Daoy (cell line): ENCODE results near the gene XYLB. TPM values are rescaled to one million over a fixed set of nuclear protein-coding genes. Genes with fewer than 3 reads are reported as not detected.
"Not testable (repeated sequence)": the region's sequence is repeated elsewhere in the genome, so short reads cannot be mapped to it uniquely, and the experiment has no call there.

ENCODE experiments used
- DNase-seq: peaks from one replicate; pipeline ENCODE4 v3.0.0-alpha.2; 2015; ENCODE audit warnings: low read depth
- total RNA-seq: library from RNA; depleted of rRNA; stranded (reverse); fragments of >200 nt; shearing (Covaris generic); gene quantifications from 2 replicates; pipeline ENCODE4 v1.2.3, GENCODE V29; 2014

Gene XYLB
- total RNA-seq, 1 experiment from 2014 or later = 2.5 TPM

DNA sequence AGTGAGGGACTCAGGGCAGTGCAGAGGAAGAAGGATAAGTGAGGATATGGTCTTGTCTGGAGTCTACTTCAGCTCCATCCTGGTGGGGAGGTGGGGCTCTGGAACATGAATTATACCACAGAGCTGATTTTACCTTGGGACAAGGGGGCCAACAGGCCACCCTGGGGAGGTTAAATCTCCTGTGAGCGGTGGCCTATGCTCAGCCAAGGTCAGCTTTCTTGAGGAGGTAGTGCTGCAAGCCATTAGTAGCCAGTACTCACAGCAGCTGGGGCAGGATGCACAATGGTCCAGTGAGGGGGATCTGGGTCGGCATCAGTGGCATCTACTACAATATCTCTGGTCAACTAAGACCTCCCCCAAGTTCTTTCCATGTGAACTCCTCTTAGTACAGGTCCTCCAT is 49.7 kb downstream of the XYLB start:
- DNase-seq = no peak

DNA sequence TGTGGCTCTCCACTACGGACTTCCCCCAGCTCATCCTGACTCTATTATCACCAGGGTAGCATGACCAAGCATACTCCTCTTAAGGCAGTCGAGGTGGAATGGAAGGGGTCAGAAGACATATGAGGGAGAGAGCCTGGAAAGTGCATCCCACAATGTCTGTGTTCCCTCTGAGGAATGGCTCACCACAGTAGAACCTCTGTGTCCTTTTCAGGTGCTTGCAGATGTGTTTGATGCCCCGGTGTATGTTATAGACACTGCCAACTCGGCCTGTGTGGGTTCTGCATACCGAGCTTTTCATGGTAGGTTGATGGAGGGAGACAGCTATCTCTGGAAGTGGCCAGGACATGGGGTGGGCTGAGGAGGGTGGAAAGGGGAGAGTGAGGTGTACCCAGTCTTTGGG is 50.3 kb downstream of the XYLB start:
- no peak for DNase-seq

DNA sequence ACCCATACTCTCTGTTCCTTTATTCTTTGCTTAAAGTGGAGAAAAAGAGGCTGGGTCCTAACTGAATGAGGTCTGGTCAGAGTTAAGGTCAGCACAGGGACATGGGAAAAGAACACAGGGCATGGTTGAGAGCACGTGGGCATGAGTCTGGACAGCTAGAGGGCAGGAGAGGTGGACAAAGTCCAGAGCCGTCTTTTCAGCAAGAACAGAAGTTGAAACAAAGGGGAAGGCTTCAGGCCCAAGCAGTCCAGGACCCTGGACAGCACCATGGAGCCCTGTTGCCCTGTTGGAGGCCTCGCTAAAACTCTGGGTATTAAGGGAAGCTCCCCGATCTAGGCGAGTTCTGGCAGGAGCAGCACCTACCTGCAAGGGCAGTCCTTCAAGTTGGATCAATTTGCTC is 50.7 kb downstream of the XYLB start:
- DNase-seq = no peak

DNA sequence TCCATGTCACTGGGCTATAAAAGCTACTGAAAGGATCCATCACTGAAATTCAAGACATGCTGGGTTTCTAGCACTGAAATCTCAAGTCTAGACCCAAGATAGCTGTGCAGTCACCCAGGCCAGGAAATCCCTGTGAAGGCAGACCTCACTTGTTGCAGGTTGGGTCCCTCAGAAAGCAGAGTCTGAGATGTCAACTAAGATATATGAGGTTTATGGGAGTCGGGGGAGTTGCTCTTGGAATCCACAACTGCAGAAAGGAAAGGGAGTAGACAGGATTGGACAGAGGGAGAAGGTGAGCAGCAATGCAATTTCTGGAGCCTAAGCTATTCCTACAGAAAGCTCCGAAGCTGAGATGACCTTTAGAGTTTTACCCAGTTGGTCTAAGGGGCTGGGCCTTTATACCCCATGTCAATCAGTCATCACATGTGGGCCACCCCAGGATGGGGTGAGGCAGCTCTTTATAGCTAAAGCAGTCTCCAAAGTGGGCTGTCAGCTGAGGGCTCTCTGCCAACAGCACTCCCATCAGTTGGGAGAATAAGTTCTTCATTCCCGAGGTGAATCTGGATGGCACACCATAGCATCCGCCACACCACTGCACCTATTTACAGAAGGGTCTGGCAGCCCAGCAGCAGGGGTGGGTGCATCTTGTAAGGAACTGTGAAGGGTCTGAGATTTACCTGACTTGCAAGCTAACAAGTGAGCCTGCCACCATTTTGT is 54.8 kb downstream of the XYLB start:
- DNase-seq = no peak

DNA sequence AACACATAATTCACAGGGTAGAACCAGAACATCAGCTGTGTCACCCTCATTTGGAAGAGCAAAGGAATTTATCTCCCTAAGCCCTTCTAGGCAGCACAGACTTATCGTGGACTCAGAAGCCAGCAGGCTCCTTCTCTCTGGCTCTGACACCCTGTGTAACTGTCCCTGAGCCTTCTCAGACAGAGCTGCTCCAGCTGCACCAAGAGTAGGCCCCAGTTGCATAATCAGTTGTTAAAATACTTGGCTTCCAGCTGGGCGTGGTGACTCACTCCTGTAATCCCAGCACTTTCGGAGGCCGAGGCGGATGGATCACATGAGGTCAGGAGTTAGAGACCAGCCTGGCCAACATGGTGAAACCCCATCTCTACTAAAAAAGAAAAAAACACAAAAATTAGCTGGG is 57.7 kb downstream of the XYLB start:
- peak; percentile 1 for DNase-seq

DNA sequence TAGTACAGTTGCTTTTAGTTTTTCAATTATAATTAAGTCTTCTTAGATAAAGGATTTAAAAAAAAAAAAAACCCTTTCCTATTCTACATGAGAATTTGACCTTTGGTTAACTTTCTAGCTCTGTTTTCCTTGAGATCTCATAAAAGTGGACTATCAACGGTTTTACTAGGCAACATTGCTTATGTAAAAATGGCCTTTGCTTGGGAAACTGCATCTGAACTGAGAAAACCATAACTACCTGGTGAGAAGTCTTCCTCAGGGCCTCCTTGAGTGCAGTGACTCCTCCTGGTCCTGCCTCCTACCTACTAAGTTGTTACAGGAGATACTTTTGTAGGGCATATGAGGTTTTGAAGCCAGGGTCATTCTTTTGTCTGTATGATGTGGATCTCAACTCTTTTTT is 65.0 kb downstream of the XYLB start:
- no peak for DNase-seq

DNA sequence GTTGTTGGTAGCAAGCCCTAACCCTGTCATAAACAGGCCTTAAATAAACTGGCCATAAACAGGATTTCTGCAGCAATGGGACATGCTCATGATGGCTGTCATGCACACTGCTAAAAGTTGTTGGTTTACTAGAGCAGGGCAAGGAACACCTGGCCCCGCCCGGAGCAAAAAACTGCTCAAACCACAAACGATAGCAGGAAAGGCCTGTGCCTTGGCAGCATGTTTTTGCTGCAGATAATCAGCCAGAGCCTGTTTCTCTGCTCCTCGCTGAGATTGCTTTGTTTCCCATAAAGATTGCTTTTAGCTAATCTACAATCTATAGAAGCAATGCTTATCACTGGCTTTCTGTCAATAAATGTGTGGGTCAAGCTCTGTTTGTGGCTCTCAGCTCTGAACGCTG is 74.2 kb downstream of the XYLB start:
- DNase-seq = not testable (repeated sequence)

DNA sequence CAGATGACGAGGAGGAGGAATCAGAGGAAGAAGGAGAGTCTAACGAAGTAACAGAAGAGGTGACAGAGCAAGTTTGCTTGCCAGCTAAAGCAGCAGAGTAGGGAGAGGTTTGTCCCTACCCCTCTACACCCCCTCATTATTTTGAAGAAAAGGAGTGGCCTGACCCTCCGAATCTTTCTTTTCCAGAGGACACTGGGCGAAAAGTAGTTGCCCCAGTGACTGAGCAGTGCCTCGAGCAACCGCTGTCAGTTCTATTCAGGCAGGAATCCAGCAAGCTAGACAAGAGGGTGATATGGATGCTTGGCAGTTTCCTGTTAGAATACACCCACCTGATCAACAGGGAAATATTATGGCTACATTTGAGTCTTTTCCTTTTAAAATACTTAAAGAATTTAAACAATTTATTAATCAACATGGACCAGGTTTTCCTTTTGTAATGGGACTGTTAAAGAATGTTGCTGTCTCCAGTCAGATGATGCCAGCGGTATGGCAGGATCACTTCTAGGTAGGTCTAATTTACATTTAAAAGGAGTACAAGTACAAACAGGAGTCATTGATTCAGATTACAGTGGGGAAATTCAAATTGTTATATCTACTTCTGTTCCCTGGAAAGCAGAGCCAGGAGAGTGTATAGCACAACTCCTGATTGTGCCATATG is 75.2 kb downstream of the XYLB start:
- no peak for DNase-seq

DNA sequence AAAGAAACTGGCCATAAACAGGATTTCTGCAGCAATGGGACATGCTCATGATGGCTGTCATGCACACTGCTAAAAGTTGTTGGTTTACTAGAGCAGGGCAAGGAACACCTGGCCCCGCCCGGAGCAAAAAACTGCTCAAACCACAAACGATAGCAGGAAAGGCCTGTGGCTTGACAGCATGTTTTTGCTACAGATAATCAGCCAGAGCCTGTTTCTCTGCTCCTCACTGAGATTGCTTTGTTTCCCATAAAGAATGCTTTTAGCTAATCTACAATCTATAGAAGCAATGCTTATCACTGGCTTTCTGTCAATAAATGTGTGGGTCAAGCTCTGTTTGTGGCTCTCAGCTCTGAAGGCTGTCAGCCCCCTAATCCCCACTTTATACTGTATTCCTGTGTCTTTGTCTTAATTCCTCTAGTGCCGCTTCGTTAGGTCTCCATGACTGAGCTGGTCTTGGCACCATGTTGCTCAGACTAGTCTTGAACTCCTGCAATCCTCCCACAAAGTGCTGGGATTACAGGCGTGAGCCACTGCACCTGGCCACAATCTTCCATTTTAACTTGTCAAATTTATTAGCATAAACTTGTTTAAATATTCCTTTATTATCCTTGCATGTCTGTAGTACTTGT is 80.3 kb downstream of the XYLB start:
- not testable (repeated sequence) for DNase-seq

DNA sequence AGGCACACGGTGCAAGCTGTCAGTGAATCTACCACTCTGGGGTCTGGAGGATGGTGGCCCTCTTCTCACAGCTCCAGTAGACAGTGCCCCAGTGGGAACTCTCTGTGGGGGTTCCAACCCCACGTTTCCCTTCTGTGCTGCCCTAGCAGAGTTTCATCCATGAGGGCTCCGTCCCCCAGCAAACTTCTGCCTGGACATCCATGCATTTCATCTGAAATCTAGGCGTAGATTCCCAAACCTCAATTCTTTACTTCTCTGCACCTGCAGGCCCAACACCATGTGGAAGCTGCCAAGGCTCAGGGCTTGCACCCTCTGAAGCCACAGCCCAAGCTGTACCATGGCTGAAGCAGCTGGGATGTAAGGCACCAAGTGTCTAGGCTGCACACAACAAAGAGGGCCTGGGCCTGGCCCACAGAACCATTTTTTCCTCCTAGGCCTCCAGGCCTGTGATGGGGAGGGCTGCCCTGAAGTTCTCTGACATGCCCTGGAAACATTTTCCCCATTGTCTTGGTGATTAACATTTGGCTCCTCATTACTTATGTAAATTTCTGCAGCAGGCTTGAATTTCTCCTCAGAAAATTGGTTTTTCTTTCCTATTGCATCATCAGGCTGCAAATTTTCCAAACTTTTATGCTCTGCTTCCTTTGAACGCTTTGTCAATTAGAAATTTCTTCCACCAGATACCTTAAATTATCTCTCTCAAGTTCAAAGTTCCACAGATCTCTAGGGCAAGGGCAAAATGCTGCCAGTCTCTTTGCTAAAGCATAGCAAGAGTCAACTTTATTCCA is 86.5 kb downstream of the XYLB start:
- DNase-seq = not testable (repeated sequence)

DNA sequence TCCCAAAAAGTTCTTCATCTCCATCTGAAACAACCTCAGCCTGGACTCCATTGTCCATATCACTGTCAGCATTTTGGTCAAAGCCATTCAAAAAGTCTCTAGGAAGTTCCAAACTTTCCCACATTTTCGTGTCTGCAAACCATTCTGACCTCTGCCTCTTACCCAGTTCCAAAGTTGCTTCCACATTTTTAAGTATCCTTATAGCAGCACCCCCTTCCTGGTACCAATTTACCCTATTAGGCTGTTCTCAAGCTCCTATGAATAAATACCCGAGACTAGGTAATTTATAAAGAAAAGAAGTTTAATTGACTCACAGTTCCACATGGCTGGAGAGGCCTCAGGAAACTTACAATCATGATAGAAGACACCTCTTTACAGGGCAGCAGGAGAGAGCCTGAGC is 87.1 kb downstream of the XYLB start:
- not testable (repeated sequence) for DNase-seq

DNA sequence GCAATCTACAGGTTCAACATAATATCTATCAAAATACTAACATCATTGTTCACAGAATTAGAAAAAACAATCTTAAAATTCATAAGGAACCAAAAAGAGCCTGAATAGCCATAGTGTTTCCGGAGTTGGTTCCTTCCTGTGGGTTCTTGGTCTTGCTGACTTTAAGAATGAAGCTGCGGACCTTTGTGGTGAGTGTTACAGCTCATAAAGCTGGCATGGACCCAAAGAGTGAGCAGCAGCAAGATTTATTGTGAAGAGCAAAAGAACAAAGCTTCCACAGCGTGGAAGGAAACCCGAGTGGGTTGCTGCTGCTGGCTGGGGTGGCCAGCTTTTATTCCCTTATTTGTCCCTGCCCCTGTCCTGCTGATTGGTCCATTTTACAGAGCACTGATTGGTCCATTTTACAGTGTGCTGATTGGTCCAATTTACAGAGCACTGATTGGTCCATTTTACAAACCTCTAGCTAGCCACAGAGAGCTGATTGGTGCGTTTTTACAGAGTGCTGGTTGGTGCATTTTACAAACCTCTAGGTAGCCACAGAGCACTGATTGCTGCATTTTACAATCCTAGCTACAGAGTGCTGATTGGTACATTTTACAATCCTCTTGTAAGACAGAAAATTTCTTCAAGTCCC is 92.0 kb downstream of the XYLB start:
- not testable (repeated sequence) for DNase-seq

DNA sequence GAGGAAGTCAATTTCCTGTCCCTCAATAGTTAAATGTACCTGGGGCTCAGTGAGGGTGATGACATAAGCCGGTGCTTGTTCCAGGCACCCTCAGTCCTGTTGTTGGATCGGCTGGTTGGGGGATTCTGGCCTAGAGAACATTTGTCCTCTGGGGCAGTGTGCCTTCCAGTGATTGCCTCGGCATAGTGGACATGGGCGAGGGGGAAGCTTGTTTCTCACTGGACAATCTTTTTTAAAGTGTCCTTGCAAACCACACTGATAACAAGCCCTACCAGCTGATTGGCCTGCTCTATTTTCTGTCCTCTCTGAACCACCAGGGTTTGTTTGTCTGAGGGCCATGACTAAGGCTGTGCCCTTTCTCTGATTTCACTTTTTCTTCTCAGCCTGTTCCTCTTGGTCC is 96.6 kb downstream of the XYLB start:
- not testable (repeated sequence) for DNase-seq

DNA sequence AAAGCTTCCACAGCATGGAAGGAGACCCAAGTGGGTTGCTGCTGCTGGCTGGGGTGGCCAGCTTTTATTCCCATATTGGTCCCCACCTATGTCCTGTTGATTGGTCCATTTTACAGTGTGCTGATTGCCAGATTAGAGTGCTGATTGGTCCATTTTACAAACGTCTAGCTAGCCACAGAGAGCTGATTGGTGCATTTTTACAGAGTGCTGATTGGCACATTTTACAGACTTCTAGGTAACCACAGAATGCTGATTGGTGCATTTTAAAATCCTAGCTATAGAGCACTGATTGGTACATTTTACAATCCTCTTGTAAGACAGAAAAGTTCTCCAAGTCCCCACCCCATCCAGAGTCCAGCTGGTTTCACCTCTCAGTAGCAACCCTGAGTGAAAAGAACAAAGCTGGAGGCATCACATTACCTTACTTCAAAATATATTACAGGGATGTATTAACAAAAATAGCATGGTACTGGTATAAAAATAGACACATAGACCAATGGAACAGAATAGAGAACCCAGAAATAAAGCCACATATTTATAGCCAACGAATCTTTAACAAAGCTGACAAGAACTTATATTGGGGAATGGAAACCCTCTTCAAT is 99.6 kb downstream of the XYLB start:
- DNase-seq = no peak

DNA sequence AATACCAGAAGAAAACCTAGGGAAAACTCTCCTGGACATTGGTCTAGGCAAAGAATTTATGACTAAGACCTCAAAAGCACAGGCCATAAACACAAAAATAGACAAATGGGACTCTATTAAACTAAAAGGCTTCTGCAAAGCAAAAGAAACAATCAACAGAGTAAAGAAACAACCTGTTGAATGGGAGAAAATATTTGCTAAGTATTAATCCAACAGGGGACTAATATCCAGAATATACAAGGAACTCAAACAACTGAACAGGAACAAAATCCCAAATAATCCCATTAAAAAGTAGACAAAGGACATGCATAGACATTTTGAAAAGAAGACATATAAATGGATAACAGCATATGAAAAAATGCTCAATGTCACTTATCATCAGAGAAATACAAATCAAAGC is 100.2 kb downstream of the XYLB start:
- DNase-seq = no peak

DNA sequence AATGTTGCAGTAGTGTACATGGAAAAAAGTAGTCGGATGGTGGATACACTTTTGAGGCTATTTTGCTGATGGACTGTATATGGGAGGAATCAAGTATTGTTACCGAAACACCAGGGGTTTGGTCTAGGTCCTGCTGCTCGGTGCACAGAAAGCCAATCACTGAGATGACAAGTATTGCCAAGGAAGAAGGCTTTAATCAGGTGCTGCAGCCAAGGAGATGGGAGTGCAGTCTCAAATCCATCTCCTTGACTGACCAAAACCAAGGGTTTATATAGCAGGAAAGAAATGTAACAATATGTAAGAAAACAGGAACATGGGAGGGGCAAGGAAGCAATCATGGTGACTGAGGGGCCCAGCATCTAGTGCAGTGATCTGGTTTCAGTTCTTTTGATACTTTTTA is 104.3 kb downstream of the XYLB start:
- no peak for DNase-seq

DNA sequence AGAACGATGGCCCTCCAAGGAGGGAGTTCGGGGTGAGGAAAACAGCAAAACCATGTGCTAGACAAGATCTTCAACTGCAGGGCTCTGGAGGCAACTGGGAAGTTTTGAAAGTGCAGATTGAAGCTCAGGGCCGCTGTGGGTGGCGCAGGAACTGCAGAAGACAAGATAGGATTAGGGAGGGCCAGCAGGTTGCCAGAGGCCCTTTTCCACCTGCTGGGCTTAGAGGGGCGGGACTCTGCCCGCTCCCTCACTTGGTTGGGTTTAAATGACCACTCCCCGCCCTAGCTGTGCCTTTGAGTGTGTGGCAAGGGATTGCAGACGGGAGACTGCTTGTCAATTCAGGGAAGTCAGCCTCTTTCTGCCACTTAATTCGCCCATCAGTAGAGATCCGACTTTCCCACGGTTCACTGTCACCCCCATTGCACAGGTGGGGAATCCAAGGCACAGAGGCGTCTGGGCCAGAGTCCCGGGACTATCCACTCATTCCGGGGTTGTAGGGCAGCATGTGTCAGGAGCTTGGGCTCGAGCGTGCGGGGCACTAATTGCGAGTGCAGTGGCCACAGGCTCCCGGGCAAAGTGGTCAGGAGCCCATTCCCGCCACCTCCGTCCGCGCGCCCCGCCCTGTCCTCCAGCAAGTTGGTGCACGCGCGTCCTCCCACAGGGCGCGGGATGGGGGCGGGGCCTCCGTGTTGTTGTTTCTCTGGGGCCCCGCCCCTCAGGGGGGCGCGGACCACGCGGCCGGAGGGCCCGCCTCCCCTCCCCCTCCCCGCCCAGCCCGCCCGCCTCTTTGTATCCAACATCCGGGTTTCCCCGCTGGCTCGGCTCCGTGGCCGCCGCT is 106.7 kb downstream of the XYLB start, which contains the start of gene ACVR2B:
Gene ACVR2B (plus strand): TSS at position 816 of the 838 bp plus-strand sequence. CDS start 433 bp downstream, outside the sequence.
- peak; percentile 78 for DNase-seq

DNA sequence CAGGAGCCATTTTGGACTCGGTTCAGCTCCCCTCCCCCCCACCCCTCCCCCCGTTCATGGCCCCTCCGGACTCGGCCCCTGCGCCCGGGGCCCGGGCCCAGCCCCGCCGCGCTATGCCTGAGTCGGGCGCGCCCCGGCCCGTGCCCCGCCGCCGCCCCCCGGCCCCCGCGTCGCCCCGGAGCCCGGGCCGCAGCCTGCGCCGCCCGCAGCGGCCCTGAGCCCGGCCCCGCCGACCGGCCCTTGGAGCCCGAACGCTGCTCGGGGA is 107.3 kb downstream of the XYLB start:
- DNase-seq = peak; percentile 9

DNA sequence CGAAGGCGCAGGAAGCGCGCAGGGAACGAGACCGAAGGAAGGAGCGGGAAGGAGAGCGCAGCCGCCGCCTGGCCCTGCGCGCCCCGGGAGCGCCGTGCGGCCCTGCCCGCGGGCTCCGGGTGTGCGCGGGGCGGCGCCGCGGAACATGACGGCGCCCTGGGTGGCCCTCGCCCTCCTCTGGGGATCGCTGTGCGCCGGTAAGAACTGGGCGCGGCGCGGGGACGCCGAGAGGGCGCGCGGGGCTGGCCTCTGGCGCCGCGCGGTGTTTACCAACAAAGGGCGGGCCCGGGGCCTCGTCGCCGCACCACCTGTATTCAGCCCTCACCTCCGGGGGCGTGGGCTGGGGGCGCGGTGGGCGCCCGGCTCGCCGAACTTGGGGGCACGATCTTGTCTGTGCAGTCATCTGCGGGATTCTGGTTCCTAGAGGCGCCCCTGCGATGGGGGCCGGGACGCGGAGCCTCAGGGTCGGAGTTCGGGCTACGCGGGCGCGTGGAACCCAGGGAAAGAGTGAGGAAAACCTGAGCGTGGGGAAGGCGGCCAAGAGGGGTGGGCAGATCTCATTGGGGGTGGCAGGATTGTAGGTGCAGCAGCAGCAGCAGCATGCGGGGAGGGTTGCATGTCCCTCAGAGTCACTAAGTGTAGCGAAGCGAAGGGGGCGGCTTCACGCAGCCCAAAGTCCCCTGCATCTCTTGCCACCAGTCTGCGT is 107.7 kb downstream of the XYLB start:
- peak; percentile 35 for DNase-seq
